ENCODE data around the gene CTXND1. TPM values are rescaled to one million over a fixed set of nuclear protein-coding genes. Genes with fewer than 3 reads are reported as not detected.
A peak's percentile ranks its signal among the peaks of the same experiment; 100 is the strongest.
"Not testable (repeated sequence)": the region's sequence is repeated elsewhere in the genome, so short reads cannot be mapped to it uniquely, and the experiment has no call there.

Gene CTXND1
- total and polyA plus RNA-seq, 3 experiments from 2014 or later = not detected

DNA sequence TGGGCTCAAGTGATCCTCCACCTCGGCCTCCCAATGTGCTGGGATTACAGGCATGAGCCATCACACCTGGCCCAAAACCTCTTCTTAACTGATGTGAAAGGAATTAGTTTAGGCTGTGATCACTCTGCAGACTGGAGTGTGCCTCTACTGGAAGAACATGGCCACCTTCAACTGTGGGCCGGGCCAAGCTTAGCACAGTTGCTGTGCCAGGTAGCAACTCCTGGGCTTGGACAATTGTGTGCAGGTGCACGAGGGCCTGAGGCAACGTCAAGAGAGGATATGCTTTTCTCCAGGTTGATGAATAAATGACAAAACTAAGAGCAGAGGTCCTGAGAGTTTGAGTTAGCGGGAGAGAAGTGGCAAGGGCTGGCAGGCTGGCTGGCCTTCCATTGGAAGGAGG, 92.7 kb downstream of the CTXND1 start:
- Mint-ChIP-seq H3K4me1 (peaks cover 7 to 27% (median 26%) of the 10 kb centered on the region in 3 donors), H3K36me3 (peaks cover 4 to 19% (median 12%) of the 10 kb centered on the region in 3 donors), H3K27ac (peak overlapping the region in 3 of 8 donors; percentile 20 to 93 (median 52)), H3K4me3 (peak overlapping the region in 1 of 7 donors; percentile 70), H3K27me3 (peaks cover 0 to 1% of the 10 kb centered on the region in 2 donors), H3K9me3 (no peaks in the 10 kb centered on the region)
- no peak overlapping the region for H3K27ac ChIP-seq (ENCODE audit: low read depth, low read length)
- no peaks in the 10 kb centered on the region for H3K36me3 ChIP-seq (ENCODE audit: insufficient read depth, low read length)
- H3K4me3 ChIP-seq (ENCODE audit: low read length) = no peak overlapping the region
- H3K9me3 ChIP-seq (ENCODE audit: low read length) = no peaks in the 10 kb centered on the region
- ChIA-PET CTCF (interaction anchor here (2.5 kb wide), 1 partner anchor 13 kb away, joined by 11 read pairs; no protein-coding TSS in a partner anchor), POLR2A (no interaction called here)
- no peaks in the 10 kb centered on the region for H3K27me3 ChIP-seq (ENCODE audit: insufficient read depth, low read length, poor library complexity, severe bottlenecking)
- no peak for DNase-seq
- H3K4me1 ChIP-seq (ENCODE audit: insufficient read depth, low read length) = peaks cover 12% of the 10 kb centered on the region

- Histone ChIP-seq H3K4me1 (ENCODE audit: insufficient read depth, low read length) (peaks cover 22% of the 10 kb centered on the region), H3K9me3 (ENCODE audit: low read length) (no peaks in the 10 kb centered on the region), H3K36me3 (ENCODE audit: insufficient read depth, low read length) (no peaks in the 10 kb centered on the region), H3K4me3 (ENCODE audit: low read length) (no peak overlapping the region), H3K27me3 (ENCODE audit: insufficient read depth, low read length, poor library complexity, severe bottlenecking) (no peaks in the 10 kb centered on the region), H3K27ac (ENCODE audit: low read depth, low read length) (no peak overlapping the region)
- Mint-ChIP-seq H3K9me3 (no peaks in the 10 kb centered on the region), H3K4me3 (peak overlapping the region in 1 of 7 donors; percentile 37), H3K27me3 (no peaks in the 10 kb centered on the region), H3K36me3 (peaks cover 2 to 8% (median 3%) of the 10 kb centered on the region in 3 donors), H3K27ac (no peak overlapping the region), H3K4me1 (peaks cover 13 to 40% (median 35%) of the 10 kb centered on the region in 3 donors)
- no peak for DNase-seq
- ChIA-PET POLR2A (no interaction called here), CTCF (interaction anchor here (1.1 kb wide), 1 partner anchor 17 kb away, joined by 3 read pairs; no protein-coding TSS in a partner anchor)
Observed at GRCh38 chr15:80157215-80157614, 94.8 kb downstream of the CTXND1 start.

DNA sequence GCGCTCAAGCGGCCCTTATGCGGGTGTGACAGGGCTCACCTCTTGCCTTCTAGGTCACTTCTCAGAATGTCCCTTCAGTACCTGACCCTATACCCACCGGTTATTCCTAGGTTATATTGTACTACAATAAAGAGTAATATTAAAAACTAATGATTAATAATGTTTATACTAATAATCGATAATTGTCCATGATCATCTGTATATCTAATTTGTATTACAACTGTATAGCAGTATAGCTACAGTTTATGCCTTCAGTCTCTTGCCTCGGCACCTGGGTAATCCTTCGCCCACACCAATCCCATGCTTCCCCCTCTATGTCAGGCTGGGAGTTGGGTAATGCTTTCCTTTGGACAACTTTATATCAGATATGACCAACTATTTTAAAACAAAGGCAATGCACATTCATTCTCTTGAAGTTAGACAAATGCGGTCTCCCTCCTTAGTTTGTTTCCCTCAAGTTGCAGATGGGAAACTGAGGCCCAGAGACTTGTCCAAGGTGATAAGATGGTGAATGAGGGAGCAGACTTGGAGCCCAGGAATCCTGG, 95.8 kb downstream of the CTXND1 start:
- Mint-ChIP-seq H3K36me3 (peaks cover 0 to 5% (median 2%) of the 10 kb centered on the region in 3 donors), H3K27me3 (no peaks in the 10 kb centered on the region), H3K9me3 (no peaks in the 10 kb centered on the region), H3K4me1 (peaks cover 16 to 43% (median 39%) of the 10 kb centered on the region in 3 donors), H3K4me3 (peak overlapping the region in 1 of 7 donors; percentile 56), H3K27ac (no peak overlapping the region)
- H3K9me3 ChIP-seq (ENCODE audit: low read length) = no peaks in the 10 kb centered on the region
- H3K36me3 ChIP-seq (ENCODE audit: insufficient read depth, low read length) = no peaks in the 10 kb centered on the region
- H3K27me3 ChIP-seq (ENCODE audit: insufficient read depth, low read length, poor library complexity, severe bottlenecking) = no peaks in the 10 kb centered on the region
- ChIA-PET POLR2A (no interaction called here), CTCF (no interaction called here)
- H3K4me3 ChIP-seq (ENCODE audit: low read length) = no peak overlapping the region
- peaks cover 22% of the 10 kb centered on the region for H3K4me1 ChIP-seq (ENCODE audit: insufficient read depth, low read length)
- peak overlapping the region; percentile 41 for H3K27ac ChIP-seq (ENCODE audit: low read depth, low read length)
- DNase-seq = no peak

GRCh38 chr15:80155378-80156175, 96.4 kb downstream of the CTXND1 start:
- peaks cover 17% of the 10 kb centered on the region for H3K4me1 ChIP-seq (ENCODE audit: insufficient read depth, low read length)
- CTCF ChIA-PET; POLR2A ChIA-PET; H3K36me3 Mint-ChIP-seq; H3K27me3 ChIP-seq (ENCODE audit: insufficient read depth, low read length, poor library complexity, severe bottlenecking); H3K27me3 Mint-ChIP-seq; H3K4me3 ChIP-seq (ENCODE audit: low read length); H3K9me3 ChIP-seq (ENCODE audit: low read length); H3K9me3 Mint-ChIP-seq; DNase-seq; H3K36me3 ChIP-seq (ENCODE audit: insufficient read depth, low read length): not testable (repeated sequence)
- Mint-ChIP-seq H3K4me3 (peak overlapping the region in 2 of 7 donors; percentile 59 to 62), H3K4me1 (peaks cover 15 to 36% (median 32%) of the 10 kb centered on the region in 3 donors), H3K27ac (peak overlapping the region in 2 of 8 donors; percentile 14 to 88)
- H3K27ac ChIP-seq (ENCODE audit: low read depth, low read length) = peak overlapping the region; percentile 41

DNA sequence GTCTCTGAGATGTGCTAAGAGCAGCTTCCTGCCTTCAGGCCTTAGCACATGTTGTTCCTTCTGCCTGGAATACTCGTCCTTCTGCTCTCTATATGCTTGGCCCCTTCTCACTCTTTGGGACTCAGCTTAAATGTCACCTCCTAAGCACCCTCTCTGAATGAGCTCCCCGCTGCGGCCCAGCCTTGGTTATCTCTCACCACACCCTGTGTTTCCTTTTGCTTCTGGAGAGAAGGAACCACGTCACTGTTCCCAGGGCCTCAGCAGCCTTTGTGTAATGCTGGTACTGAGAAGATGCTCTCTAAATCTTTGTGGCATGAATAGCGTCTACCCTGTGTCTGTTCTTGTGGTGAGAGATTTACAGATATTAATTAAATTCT, 97.0 kb downstream of the CTXND1 start:
- peak overlapping the region in 6 of 7 donors; percentile 1 to 83 (median 51) for H3K4me3 Mint-ChIP-seq
- no peak for DNase-seq
- peaks cover 13 to 32% (median 29%) of the 10 kb centered on the region in 3 donors for H3K4me1 Mint-ChIP-seq

GRCh38 chr15:80154336-80154735, 97.7 kb downstream of the CTXND1 start:
- H3K27ac Mint-ChIP-seq = peak overlapping the region in 3 of 8 donors; percentile 36 to 70 (median 52)
- no peaks in the 10 kb centered on the region for H3K9me3 ChIP-seq (ENCODE audit: low read length)
- peaks cover 10% of the 10 kb centered on the region for H3K4me1 ChIP-seq (ENCODE audit: insufficient read depth, low read length)
- CTCF ChIA-PET = interaction anchor here (1.1 kb wide), 1 partner anchor 301 kb away, joined by 3 read pairs; no protein-coding TSS in a partner anchor
- H3K4me1 Mint-ChIP-seq = peaks cover 13 to 27% (median 24%) of the 10 kb centered on the region in 3 donors
- no peaks in the 10 kb centered on the region for H3K9me3 Mint-ChIP-seq
- POLR2A ChIA-PET = no interaction called here
- no peaks in the 10 kb centered on the region for H3K36me3 ChIP-seq (ENCODE audit: insufficient read depth, low read length)
- no peak overlapping the region for H3K27ac ChIP-seq (ENCODE audit: low read depth, low read length)
- no peaks in the 10 kb centered on the region for H3K27me3 Mint-ChIP-seq
- H3K4me3 ChIP-seq (ENCODE audit: low read length) = no peak overlapping the region
- no peak for DNase-seq
- H3K27me3 ChIP-seq (ENCODE audit: insufficient read depth, low read length, poor library complexity, severe bottlenecking) = no peaks in the 10 kb centered on the region
- H3K4me3 Mint-ChIP-seq = peak overlapping the region in 4 of 7 donors; percentile 12 to 93 (median 76)
- peaks cover 0 to 2% (median 1%) of the 10 kb centered on the region in 3 donors for H3K36me3 Mint-ChIP-seq

More for the DNA sequence above, 97.0 kb downstream of the CTXND1 start:
- no peaks in the 10 kb centered on the region for H3K27me3 Mint-ChIP-seq
- Histone ChIP-seq H3K36me3 (ENCODE audit: insufficient read depth, low read length) (no peaks in the 10 kb centered on the region), H3K9me3 (ENCODE audit: low read length) (no peaks in the 10 kb centered on the region), H3K4me1 (ENCODE audit: insufficient read depth, low read length) (peaks cover 11% of the 10 kb centered on the region), H3K4me3 (ENCODE audit: low read length) (no peak overlapping the region), H3K27ac (ENCODE audit: low read depth, low read length) (peak overlapping the region; percentile 41), H3K27me3 (ENCODE audit: insufficient read depth, low read length, poor library complexity, severe bottlenecking) (no peaks in the 10 kb centered on the region)
- no peaks in the 10 kb centered on the region for H3K9me3 Mint-ChIP-seq
- POLR2A ChIA-PET = no interaction called here
- peaks cover 0 to 5% (median 2%) of the 10 kb centered on the region in 3 donors for H3K36me3 Mint-ChIP-seq
- peak overlapping the region in 2 of 8 donors; percentile 65 to 66 for H3K27ac Mint-ChIP-seq
- CTCF ChIA-PET = interaction anchor here (1.1 kb wide), 1 partner anchor 302 kb away, joined by 3 read pairs; no protein-coding TSS in a partner anchor

DNA sequence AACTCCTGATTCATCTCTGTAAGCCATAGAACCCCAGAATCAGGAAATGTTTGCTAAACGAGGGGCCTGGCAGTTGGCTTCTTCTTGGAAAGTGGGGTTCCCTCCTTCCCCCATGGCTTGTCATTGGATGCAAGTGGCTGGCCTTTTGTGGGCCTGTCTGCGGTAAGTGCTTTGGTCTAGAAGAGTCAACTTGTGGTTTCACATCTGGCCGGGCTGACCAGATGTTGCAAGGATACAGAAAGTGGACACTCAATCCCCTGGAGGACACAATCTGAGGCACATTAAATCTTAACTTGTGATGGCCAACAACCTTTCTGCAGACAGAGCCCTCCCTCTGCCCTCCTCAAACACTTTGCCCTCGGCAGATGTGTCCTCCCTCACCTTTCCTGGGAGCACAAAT, 98.1 kb downstream of the CTXND1 start:
- H3K27me3 Mint-ChIP-seq = no peaks in the 10 kb centered on the region
- no peaks in the 10 kb centered on the region for H3K27me3 ChIP-seq (ENCODE audit: insufficient read depth, low read length, poor library complexity, severe bottlenecking)
- peak overlapping the region in 5 of 8 donors; percentile 27 to 93 (median 52) for H3K27ac Mint-ChIP-seq
- POLR2A ChIA-PET = interaction anchor here (0.7 kb wide), 1 partner anchor 853 kb away, joined by 3 read pairs; no protein-coding TSS in a partner anchor
- DNase-seq = no peak
- peaks cover 13 to 25% (median 22%) of the 10 kb centered on the region in 3 donors for H3K4me1 Mint-ChIP-seq
- peak overlapping the region; percentile 81 for H3K4me3 ChIP-seq (ENCODE audit: low read length)
- H3K9me3 ChIP-seq (ENCODE audit: low read length) = no peaks in the 10 kb centered on the region
- peaks cover 0 to 2% (median 0%) of the 10 kb centered on the region in 3 donors for H3K36me3 Mint-ChIP-seq
- peak overlapping the region; percentile 60 for H3K27ac ChIP-seq (ENCODE audit: low read depth, low read length)
- H3K4me1 ChIP-seq (ENCODE audit: insufficient read depth, low read length) = peaks cover 10% of the 10 kb centered on the region
- CTCF ChIA-PET = interaction anchor here (1.1 kb wide), 1 partner anchor 301 kb away, joined by 3 read pairs; no protein-coding TSS in a partner anchor
- H3K36me3 ChIP-seq (ENCODE audit: insufficient read depth, low read length) = no peaks in the 10 kb centered on the region
- H3K9me3 Mint-ChIP-seq = no peaks in the 10 kb centered on the region
- peak overlapping the region; percentile 89 to 95 (median 92) for H3K4me3 Mint-ChIP-seq

All from CD8-positive, alpha-beta memory T cell (primary cell).